Chondrocyte (in vitro differentiated cells): ENCODE results near the gene LSM14B. TPM values are rescaled to one million over a fixed set of nuclear protein-coding genes. Genes with fewer than 3 reads are reported as not detected.

Experiments used
- DNase-seq: peaks from one replicate; pipeline ENCODE4 v3.0.0; 2021; ENCODE audit warnings: mixed read lengths, low spot score
- H3K27ac Mint-ChIP-seq: one replicate; pipeline ENCODE4 v1.8.0; 2021; ENCODE audit warnings: mild to moderate bottlenecking, moderate library complexity, mixed read lengths; ENCODE audit not compliant: unreplicated experiment
- H3K27me3 Mint-ChIP-seq: 2 replicates; pipeline ENCODE4 v1.8.0; 2021; ENCODE audit warnings: low read depth, mixed read lengths
- H3K36me3 Mint-ChIP-seq: 2 replicates; pipeline ENCODE4 v1.8.0; 2021; ENCODE audit warnings: low read depth, mixed read lengths
- H3K4me1 Mint-ChIP-seq: 2 replicates; pipeline ENCODE4 v1.8.0; 2021; ENCODE audit warnings: low read depth, mild to moderate bottlenecking, mixed read lengths
- H3K4me3 Mint-ChIP-seq: one replicate; pipeline ENCODE4 v1.8.0; 2021; ENCODE audit warnings: mild to moderate bottlenecking, moderate library complexity, mixed read lengths; ENCODE audit not compliant: unreplicated experiment
- H3K9me3 Mint-ChIP-seq: 2 replicates; pipeline ENCODE4 v1.8.0; 2021; ENCODE audit warnings: low read depth, mixed read lengths
- total RNA-seq: library from RNA; stranded (reverse); gene quantifications from 3 replicates; pipeline ENCODE4 v1.2.1, GENCODE V29; 2021
- TF ChIP-seq, protein P1 (sequence below): fragments of 200-600 bp; sonication (generic); IDR thresholded peaks from 2 replicates; pipeline ENCODE4 v1.5.0; 2021; ENCODE audit warnings: antibody characterized with exemption, mild to moderate bottlenecking, moderate library complexity

LSM14B gene
- total RNA-seq, 1 donor from 2014 or later: 48.6 TPM

GRCh38 chr20:62119591-62120364 lies 2.5 kb upstream of the LSM14B start:
- no peak overlapping the region for H3K4me3 Mint-ChIP-seq
- peaks cover 32% of the 10 kb centered on the region for H3K4me1 Mint-ChIP-seq
- peak overlapping the region; percentile 54 for H3K27ac Mint-ChIP-seq
- no peak for DNase-seq
- peaks cover 2% of the 10 kb centered on the region for H3K36me3 Mint-ChIP-seq
- H3K9me3 Mint-ChIP-seq: no peaks in the 10 kb centered on the region
- TF ChIP-seq, protein P1, sequence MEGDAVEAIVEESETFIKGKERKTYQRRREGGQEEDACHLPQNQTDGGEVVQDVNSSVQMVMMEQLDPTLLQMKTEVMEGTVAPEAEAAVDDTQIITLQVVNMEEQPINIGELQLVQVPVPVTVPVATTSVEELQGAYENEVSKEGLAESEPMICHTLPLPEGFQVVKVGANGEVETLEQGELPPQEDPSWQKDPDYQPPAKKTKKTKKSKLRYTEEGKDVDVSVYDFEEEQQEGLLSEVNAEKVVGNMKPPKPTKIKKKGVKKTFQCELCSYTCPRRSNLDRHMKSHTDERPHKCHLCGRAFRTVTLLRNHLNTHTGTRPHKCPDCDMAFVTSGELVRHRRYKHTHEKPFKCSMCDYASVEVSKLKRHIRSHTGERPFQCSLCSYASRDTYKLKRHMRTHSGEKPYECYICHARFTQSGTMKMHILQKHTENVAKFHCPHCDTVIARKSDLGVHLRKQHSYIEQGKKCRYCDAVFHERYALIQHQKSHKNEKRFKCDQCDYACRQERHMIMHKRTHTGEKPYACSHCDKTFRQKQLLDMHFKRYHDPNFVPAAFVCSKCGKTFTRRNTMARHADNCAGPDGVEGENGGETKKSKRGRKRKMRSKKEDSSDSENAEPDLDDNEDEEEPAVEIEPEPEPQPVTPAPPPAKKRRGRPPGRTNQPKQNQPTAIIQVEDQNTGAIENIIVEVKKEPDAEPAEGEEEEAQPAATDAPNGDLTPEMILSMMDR: no peak
- peaks cover 25% of the 10 kb centered on the region for H3K27me3 Mint-ChIP-seq

- DNase-seq: no peak
- TF ChIP-seq, protein P1: no peak
- Mint-ChIP-seq H3K27me3 (peaks cover 20% of the 10 kb centered on the region), H3K4me3 (no peak overlapping the region), H3K9me3 (no peaks in the 10 kb centered on the region), H3K4me1 (peaks cover 34% of the 10 kb centered on the region), H3K27ac (no peak overlapping the region), H3K36me3 (peaks cover 5% of the 10 kb centered on the region)
Observed at GRCh38 chr20:62120365-62120762, 1.9 kb upstream of the LSM14B start.

DNA sequence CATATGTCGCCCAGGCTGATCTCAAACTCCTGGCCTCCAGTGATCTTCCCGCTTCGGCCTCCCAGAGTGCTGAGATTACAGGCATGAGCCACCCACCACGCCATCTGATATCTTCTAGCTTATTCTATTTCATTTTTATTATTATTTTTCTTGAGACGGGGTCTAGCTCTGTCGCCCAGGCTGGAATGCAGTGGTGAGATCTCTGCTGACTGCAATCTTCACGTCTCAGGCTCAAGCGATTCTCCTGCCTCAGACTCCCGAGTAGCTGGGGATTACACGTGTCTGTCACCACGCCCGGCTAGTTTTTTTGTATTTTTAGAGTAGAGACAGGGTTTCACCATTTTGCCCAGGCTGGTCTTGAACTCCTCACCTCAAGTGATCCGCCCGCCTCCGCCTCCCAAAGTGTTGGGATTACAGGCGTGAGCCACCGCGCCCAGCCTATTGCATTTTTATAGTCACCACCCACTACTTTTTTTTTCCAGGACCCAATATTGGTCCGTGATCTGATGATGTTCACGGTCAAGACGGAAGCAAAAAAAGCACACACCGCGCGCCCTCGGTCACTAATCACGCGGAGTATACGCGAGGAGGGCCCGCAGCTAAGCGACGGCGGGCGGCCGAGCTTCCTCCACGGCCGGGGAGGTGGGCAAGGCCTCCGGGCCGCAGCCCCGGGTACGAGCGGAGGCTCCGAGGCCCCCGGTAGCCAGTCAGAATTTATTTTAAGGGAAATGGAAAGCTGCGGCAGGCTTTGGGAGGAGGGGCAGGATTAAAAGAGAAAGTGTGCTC lies 1.1 kb upstream of the LSM14B start:
- TF ChIP-seq, protein P1: no peak
- DNase-seq: no peak
- peak overlapping the region; percentile 77 for H3K4me3 Mint-ChIP-seq
- no peaks in the 10 kb centered on the region for H3K9me3 Mint-ChIP-seq
- H3K27me3 Mint-ChIP-seq: peaks cover 18% of the 10 kb centered on the region
- H3K27ac Mint-ChIP-seq: peak overlapping the region; percentile 96
- H3K36me3 Mint-ChIP-seq: peaks cover 5% of the 10 kb centered on the region
- H3K4me1 Mint-ChIP-seq: peaks cover 34% of the 10 kb centered on the region

GRCh38 chr20:62122654-62123449 lies 577 bp downstream of the LSM14B start:
- no peak for DNase-seq
- peaks cover 13% of the 10 kb centered on the region for H3K36me3 Mint-ChIP-seq
- peak overlapping the region; percentile 85 for H3K27ac Mint-ChIP-seq
- no peaks in the 10 kb centered on the region for H3K9me3 Mint-ChIP-seq
- TF ChIP-seq, protein P1: no peak
- H3K4me1 Mint-ChIP-seq: peaks cover 34% of the 10 kb centered on the region
- H3K4me3 Mint-ChIP-seq: peak overlapping the region; percentile 74
- peaks cover 9% of the 10 kb centered on the region for H3K27me3 Mint-ChIP-seq
